Measurements from ENCODE around the gene LMO7.
"Not testable (repeated sequence)": the region's sequence is repeated elsewhere in the genome, so short reads cannot be mapped to it uniquely, and the experiment has no call there.

Gene LMO7

DNA sequence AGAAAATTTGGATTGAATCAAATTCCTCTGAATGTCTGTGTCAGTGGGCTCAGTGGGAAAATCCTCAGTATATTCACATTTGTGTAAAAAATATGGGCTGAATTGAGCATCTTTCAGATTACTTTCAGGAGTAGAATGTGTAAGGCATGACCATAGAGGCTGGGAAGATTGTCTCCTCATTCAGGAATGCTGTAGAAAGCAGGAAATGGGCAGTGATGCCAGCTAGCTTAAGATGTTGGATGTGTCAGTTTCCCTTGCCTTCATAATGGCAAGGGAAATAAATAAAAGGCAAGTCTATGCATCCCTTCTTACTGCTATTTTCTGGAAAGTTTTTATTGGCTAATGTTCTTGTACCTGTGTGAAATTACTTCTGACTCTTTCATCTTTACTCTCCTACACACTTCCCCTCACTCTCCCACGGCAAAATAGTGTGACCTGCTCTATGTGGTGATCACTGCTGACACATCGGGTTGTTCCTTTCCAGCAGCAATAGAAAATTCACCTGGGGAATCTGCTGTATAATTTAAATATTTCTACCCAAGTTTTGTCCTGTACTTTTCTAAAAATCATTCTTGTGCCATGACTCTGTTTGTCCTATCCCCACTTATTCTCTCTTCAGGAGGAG, 103.2 kb downstream of the LMO7 start:
- in situ Hi-C loops (cut with HindIII; ENCODE audit: low sequenced_read_pairs): no loop called here

GRCh38 chr13:75740031-75740430, 103.9 kb downstream of the LMO7 start:
- in situ Hi-C loops (cut with HindIII; ENCODE audit: low sequenced_read_pairs): no loop called here

- in situ Hi-C loops (cut with HindIII; ENCODE audit: low sequenced_read_pairs): not testable (repeated sequence)
These were observed 106.9 kb downstream of the LMO7 start for GRCh38 chr13:75743072-75743471.

DNA sequence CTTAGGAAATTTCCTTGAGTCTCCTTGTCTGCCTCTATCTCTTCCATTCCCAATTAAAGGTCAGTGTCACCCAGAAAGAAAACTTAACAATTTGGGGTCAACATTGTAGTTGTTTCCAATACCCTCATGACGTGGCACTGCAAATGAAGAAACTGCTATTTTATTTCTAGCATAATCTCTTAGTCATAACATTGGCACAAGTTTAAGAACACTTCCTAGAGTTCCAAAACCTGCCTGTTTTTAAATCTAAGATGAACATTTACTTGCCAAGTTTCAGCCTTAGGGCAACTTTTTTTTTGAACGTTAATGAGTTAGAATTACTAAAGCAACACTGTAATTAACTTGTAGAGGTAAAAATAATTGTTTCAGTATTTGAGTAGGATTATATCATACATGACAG, 108.0 kb downstream of the LMO7 start:
- in situ Hi-C loops (cut with HindIII; ENCODE audit: low sequenced_read_pairs): no loop called here

DNA sequence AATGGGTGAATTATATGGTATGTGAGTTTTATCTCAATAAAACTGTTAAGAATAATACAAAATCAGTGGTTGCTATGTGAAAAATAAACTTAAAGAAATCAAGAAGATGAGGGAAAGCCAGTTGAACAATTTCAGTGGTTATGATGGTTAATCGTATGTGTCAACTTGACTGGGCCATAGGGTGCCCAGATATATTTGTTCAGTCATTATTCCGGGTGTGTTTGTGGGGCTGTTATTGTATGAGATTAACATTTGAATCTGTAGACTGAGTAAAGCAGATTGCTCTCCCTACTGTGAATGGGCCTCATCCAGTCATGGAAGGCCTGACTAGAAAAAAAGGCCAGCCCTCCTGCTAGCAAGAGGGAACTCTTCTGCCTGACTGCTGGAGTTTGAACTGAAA, 109.3 kb downstream of the LMO7 start:
- in situ Hi-C loops (cut with HindIII; ENCODE audit: low sequenced_read_pairs): no loop called here

DNA sequence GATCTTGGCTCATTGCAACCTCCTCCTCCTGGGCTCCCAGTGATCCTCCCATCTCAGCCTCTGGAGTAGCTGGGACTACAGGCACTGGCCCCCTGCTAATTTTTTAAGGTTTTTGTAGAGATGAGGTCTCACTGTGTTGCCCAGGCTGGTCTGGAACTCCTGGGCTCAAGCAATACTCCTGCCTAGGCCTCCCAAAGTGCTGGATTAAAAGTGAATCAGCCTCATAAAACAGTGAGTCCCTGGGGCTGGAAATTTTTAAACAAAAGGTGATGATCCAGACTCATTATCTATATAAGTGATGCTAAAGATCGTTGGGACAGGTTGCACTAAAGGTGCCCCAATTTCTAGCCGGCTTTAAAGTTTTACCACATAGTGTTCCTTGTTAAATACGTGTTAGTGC, 112.7 kb downstream of the LMO7 start:
- in situ Hi-C loops (cut with HindIII; ENCODE audit: low sequenced_read_pairs): no loop called here

DNA sequence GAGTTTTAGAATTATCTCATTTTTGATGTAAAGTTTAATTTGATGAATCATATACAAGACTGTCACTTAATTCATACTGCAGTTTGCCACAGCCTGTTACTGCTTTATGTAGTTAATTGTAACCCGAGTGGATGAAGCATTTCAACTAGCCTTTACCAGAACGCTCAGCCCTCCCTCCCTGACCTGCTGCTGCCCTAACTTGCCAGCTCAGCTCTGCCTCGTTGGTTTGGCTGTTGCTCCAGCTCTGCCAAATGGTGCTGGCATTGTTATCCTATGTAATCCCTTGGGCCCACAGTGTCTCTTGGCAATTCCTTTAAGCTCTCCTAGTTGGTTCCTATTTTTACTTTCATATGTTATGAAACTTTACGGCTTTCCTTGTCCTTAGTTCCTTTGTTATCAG, 113.3 kb downstream of the LMO7 start:
- in situ Hi-C loops (cut with HindIII; ENCODE audit: low sequenced_read_pairs): no loop called here

GRCh38 chr13:75751350-75751749, 115.2 kb downstream of the LMO7 start:
- in situ Hi-C loops (cut with HindIII; ENCODE audit: low sequenced_read_pairs): no loop called here

- in situ Hi-C loops (cut with HindIII; ENCODE audit: low sequenced_read_pairs): no loop called here
These were observed 116.7 kb downstream of the LMO7 start for GRCh38 chr13:75752826-75753225.

- in situ Hi-C loops (cut with HindIII; ENCODE audit: low sequenced_read_pairs): no loop called here
These were observed 118.8 kb downstream of the LMO7 start for GRCh38 chr13:75754936-75755335.

GRCh38 chr13:75757336-75757735, 121.2 kb downstream of the LMO7 start:
- in situ Hi-C loops (cut with HindIII; ENCODE audit: low sequenced_read_pairs): no loop called here

DNA sequence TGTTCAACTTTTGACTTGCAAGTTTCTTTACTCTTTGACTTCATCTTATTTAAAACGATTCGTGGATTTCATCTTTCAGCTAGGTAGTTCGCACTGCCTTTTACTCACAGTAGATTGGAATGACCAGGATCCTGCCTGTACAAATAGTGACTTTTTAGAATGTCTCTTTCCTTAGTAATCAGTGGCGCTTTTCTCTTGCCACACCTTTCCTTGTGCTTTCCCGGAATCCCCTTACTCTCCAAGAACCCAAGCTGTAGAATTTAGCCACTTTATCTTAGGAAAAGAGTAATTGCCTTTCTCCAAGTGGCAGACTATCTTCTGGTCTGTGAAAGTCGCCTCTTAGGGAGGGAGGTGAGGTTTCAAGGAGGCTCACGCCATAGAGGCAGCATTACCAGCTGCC, 123.4 kb downstream of the LMO7 start:
- in situ Hi-C loops (cut with HindIII; ENCODE audit: low sequenced_read_pairs): no loop called here

GRCh38 chr13:75760131-75761021, 124.2 kb downstream of the LMO7 start:
- in situ Hi-C loops (cut with HindIII; ENCODE audit: low sequenced_read_pairs): no loop called here

- in situ Hi-C loops (cut with HindIII; ENCODE audit: low sequenced_read_pairs): no loop called here
These were observed 125.2 kb downstream of the LMO7 start for GRCh38 chr13:75761369-75761768.

DNA sequence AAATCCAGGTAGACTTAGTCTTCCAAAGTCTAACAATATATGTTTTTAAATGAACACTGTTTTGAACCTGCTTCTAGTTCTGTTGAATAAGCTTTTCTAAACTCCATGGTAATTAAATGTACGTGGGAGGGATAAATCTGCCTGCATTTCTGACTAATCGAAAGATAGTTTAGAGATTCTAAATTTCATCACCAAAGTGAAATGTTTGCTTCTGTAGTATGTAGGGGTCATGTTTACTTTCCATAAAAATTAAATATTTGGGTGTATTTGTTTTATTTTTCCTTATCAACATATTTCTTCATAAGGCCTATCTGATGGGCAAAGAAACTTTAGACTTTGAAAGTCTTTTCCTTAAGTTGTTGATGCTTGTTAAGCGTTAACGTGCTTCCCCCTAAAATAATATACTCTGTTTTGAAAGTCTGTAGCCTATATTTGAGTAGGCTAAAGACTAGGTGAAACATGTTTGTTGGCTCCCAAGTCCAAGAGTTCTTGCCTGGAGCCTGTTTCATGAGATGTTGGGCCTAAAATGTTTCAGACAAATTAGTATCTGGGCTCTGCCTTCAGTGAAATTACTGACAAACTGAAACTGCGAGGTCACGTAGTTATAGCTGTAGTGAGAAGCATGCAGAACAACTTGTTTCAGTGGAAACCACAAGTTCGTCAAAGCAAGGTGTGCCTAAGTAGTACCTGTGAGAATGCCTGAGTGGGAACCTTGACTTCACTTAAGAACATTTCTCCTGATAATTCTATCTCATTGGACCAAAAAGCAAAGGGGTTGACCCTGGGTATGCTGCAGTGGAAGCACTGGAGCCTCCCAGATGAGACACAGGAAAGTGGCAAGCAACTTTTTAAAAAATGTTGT, 126.2 kb downstream of the LMO7 start:
- in situ Hi-C loops (cut with HindIII; ENCODE audit: low sequenced_read_pairs): no loop called here

DNA sequence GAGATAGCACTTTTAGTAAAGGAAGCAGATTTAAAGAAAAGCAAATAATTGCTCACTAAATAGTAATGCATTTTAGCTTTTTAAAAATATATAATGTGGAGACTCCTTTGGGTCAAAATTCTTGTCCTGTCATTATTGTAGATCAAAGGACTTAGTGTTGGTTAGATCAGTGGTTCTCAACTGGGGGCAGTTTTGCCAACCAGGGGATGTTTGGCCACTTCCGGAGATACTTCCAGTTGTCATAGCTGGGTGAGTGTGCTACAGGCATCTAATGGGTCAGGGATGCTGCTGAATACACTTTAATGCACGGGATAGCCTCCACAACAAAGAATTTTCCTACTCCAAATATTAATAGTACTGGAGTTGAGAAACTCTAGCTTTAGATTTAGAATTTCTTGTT, 126.8 kb downstream of the LMO7 start:
- in situ Hi-C loops (cut with HindIII; ENCODE audit: low sequenced_read_pairs): no loop called here

GRCh38 chr13:75763512-75763911, 127.4 kb downstream of the LMO7 start:
- in situ Hi-C loops (cut with HindIII; ENCODE audit: low sequenced_read_pairs): no loop called here

- in situ Hi-C loops (cut with HindIII; ENCODE audit: low sequenced_read_pairs): no loop called here
These were observed 128.3 kb downstream of the LMO7 start for GRCh38 chr13:75764251-75764925.

- in situ Hi-C loops (cut with HindIII; ENCODE audit: low sequenced_read_pairs): no loop called here
These were observed 128.8 kb downstream of the LMO7 start for GRCh38 chr13:75764926-75765310.

- in situ Hi-C loops (cut with HindIII; ENCODE audit: low sequenced_read_pairs): no loop called here
These were observed 130.5 kb downstream of the LMO7 start for GRCh38 chr13:75766636-75767035.
